LHCN-M2 (cell line): ENCODE data around the gene SHKBP1. TPM values are rescaled to one million over a fixed set of nuclear protein-coding genes. Genes with fewer than 3 reads are reported as not detected.

Experiments used
- DNase-seq: peaks from one replicate; pipeline ENCODE4 v3.0.0-alpha.2; 2012; ENCODE audit warnings: low read depth
- total RNA-seq: library from RNA; depleted of rRNA; stranded (reverse); fragments of >200 nt; gene quantifications from 2 replicates; pipeline ENCODE4 v1.2.3, GENCODE V29; 2014; rRNA removed

Gene SHKBP1
- total RNA-seq, 1 experiment from 2014 or later: 63.5 TPM

DNA sequence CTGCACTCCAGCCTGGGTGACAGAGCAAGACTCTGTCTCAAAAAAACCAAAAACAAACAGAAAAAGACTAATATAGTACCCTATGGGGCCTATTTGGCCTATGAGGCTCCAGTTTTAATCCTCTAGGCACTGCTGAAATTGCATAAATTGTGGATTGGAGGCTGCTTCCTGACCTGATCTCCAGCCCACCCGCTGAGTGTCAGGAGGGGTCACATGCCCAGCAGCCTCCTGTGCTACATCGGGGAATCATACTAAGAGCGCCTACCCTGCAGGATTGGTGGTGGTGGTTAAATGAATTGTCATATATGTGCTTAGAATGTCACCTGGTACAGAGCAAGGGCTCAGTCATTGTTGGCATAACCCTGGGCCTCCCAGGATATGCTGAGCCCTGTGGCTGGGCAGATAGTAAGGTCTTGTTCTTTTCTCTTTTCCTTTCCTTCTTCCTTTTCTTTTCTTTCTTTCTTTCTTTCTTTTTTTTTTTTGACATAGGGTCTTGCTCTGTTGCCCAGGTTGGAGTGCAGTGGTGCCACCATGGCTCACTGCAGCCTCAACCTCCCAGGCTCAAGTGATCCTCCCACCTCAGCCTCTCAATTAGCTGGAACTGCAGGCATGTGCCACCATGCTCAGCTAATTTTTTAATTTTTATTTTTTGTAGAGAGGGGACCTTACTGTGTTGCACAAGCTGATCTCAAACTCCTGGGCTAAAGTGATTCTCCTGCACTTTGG is 55.8 kb downstream of the SHKBP1 start:
- DNase-seq: no peak

DNA sequence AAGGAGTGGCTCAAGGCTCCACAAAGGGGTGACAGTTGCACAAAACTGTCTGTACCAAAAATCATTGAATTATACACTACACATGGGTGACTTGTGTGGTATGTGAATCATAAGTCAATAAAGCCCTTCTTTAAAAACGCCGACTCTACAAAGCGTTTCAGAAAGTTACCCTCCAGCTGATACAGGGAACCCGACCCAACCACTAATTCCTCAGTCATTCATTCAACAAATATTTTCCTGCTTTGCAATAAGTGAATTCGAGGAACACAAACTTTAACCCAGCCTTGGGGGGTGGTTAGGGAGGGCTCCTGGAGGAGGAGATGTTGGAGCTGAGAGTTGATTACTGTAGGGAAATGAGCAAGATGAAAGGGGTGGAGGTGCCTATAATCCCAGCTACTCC is 56.5 kb downstream of the SHKBP1 start:
- peak; percentile 34 for DNase-seq

DNA sequence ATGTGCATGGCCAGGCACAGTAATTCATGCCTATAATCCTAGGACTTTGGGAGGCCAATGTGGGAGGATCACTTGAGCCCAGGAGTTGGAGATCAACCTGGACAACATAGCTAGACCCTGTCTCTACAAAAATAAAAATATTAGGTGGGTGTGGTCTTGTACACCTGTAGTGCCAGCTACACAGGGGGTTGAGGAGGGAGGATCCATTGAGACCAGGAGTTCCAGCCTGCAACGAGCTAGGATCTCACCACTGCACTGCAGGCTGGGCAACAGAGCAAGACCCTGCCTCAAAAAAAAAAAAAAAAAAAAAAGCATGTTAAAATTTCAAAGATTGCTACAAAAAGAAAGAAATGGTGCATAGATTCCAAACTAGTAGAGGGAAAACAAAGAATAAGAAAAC is 61.7 kb downstream of the SHKBP1 start:
- DNase-seq: no peak

DNA sequence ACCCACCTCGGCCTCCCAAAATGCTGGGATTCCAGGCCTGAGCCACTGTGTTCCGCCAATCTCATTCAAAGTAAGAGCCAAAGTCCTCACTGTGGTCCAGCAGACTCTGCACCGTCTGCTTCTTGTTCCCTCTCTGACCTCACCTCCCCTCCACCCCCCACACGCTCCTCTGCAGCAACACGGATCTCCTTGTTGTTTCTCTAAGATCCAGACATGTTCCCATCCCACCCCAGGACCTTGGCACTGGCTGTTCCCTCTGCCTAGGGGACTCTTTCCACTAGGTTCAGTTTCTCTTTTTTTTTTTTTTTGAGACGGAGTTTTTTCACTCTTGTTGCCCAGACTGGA is 62.9 kb downstream of the SHKBP1 start:
- no peak for DNase-seq

DNA sequence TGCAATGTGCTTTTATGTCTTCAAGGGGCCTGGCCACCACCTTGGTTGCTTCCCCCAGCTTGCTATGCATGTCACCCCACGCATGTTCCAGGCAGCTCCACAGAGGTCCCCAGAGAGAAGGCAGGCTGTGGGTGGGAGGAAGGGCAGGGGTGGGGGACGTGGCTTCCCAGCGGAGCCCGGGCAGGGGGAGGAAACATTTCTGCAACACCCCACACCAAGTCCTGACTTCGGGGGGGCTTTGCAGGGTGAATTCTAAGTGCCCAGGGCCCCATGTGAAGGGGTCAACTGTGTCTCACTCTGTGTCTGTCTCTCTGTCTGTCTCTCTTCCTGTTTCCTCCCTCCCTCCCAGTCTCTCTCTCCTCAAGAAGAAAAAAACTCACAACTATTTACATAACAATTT is 64.1 kb downstream of the SHKBP1 start:
- DNase-seq: no peak

Other genes starting within 250 kb of the SHKBP1 start
- gene C19orf47, start 228.5 kb upstream of the SHKBP1 start, total RNA-seq: 18.8 and 24.2 TPM in 2 replicates
- gene PLD3, start 228.2 kb upstream of the SHKBP1 start, total RNA-seq: 338 and 480 TPM in 2 replicates
- gene HIPK4, start 186.7 kb upstream of the SHKBP1 start, total RNA-seq: not detected in 2 replicates
- 1.6 and 1.8 TPM in 2 replicates for gene PRX, start 163.5 kb upstream of the SHKBP1 start, total RNA-seq
- 21.7 and 31.2 TPM in 2 replicates for gene SERTAD1, start 150.9 kb upstream of the SHKBP1 start, total RNA-seq
- 22.8 and 24.1 TPM in 2 replicates for gene SERTAD3, start 132.5 kb upstream of the SHKBP1 start, total RNA-seq
- 83.3 and 92.0 TPM in 2 replicates for gene BLVRB, start 111.1 kb upstream of the SHKBP1 start, total RNA-seq
- 0.34 and 0.38 TPM in 2 replicates for gene SPTBN4, start 109.9 kb upstream of the SHKBP1 start, total RNA-seq
- 5.0 and 7.3 TPM in 2 replicates for gene LTBP4, start 24.5 kb downstream of the SHKBP1 start, total RNA-seq
- gene NUMBL, start 113.8 kb downstream of the SHKBP1 start, total RNA-seq: 39.9 and 41.3 TPM in 2 replicates
- 37.2 and 54.7 TPM in 2 replicates for gene COQ8B, start 140.0 kb downstream of the SHKBP1 start, total RNA-seq
- gene ITPKC, start 140.2 kb downstream of the SHKBP1 start, total RNA-seq: 9.2 and 11.1 TPM in 2 replicates
- 1.6 and 2.0 TPM in 2 replicates for gene ACTMAP, start 173.6 kb downstream of the SHKBP1 start, total RNA-seq
- 97.5 and 115 TPM in 2 replicates for gene SNRPA, start 174.3 kb downstream of the SHKBP1 start, total RNA-seq
- not detected in 2 replicates for gene MIA, start 198.6 kb downstream of the SHKBP1 start, total RNA-seq
- gene RAB4B, start 201.4 kb downstream of the SHKBP1 start, total RNA-seq: 19.7 and 28.6 TPM in 2 replicates
- 99.8 and 101 TPM in 2 replicates for gene EGLN2, start 222.3 kb downstream of the SHKBP1 start, total RNA-seq